ENCODE data around the gene LAX1. TPM values are rescaled to one million over a fixed set of nuclear protein-coding genes. Genes with fewer than 3 reads are reported as not detected.
A peak's percentile ranks its signal among the peaks of the same experiment; 100 is the strongest.

LAX1 gene
- total RNA-seq, 2 donors from 2014 or later: not detected

DNA sequence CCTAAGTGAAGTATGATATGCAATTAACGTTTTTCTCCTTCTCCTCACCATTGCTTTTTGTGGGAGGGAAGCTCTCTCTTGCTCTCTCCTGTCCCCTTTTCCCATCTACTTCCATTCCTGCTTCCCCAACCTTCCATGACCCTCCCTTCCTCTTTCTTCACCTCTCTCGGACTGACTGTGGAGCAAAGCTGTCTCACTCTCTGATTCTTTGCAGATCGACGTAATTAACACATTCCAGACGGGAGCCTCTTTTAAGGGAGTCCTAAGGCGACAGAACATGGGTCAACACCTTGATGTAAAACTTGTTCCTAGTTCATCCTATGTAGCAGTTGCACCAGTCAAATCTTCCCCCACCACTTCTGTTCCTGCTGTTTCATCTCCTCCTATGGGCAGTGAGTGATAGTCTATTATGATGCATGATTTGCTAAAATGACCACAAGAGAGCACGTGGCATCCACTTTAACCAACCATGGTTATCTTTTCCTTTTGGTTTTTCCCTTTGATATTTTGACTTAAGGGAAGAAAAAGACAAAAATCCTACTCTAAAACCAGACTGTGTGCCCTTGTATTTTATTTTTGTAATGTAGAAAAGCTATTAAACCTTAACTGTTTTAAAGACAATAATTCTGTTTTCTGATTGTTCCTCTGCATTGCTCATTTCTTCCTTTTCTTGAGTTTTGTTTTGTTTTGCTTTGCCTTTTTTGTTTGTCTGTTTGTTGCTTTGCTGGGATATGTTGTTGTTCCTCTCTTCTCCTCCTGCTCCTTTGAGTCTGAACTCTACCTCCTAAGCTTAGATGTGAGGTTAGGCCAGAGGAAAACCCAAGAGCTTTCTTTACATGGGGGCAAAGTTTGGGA is 31.7 kb upstream of the LAX1 start:
- TF ChIP-seq, protein P1, sequence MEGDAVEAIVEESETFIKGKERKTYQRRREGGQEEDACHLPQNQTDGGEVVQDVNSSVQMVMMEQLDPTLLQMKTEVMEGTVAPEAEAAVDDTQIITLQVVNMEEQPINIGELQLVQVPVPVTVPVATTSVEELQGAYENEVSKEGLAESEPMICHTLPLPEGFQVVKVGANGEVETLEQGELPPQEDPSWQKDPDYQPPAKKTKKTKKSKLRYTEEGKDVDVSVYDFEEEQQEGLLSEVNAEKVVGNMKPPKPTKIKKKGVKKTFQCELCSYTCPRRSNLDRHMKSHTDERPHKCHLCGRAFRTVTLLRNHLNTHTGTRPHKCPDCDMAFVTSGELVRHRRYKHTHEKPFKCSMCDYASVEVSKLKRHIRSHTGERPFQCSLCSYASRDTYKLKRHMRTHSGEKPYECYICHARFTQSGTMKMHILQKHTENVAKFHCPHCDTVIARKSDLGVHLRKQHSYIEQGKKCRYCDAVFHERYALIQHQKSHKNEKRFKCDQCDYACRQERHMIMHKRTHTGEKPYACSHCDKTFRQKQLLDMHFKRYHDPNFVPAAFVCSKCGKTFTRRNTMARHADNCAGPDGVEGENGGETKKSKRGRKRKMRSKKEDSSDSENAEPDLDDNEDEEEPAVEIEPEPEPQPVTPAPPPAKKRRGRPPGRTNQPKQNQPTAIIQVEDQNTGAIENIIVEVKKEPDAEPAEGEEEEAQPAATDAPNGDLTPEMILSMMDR (IDR thresholded peaks at IDR 0.05): no peak
- Histone ChIP-seq H3K4me3 (no peak overlapping the region), H3K36me3 (peaks cover 66% of the 10 kb centered on the region), H3K9me3 (no peaks in the 10 kb centered on the region), H3K27ac (no peak overlapping the region), H3K27me3 (no peaks in the 10 kb centered on the region), H3K4me1 (no peaks in the 10 kb centered on the region)
- no peak for DNase-seq (ENCODE audit: low spot score)

- no peaks in the 10 kb centered on the region for H3K27me3 ChIP-seq
- DNase-seq (ENCODE audit: low spot score): no peak
- H3K36me3 ChIP-seq: peaks cover 22% of the 10 kb centered on the region
- no peaks in the 10 kb centered on the region for H3K9me3 ChIP-seq
- H3K4me3 ChIP-seq: no peak overlapping the region
- H3K4me1 ChIP-seq: peaks cover 0 to 22% of the 10 kb centered on the region in 2 donors
- TF ChIP-seq, protein P1 (IDR thresholded peaks at IDR 0.05): no peak
- no peak overlapping the region for H3K27ac ChIP-seq
These were observed 22.5 kb upstream of the LAX1 start for GRCh38 chr1:203742436-203742835.

- H3K9me3 ChIP-seq: no peaks in the 10 kb centered on the region
- peaks cover 0 to 22% of the 10 kb centered on the region in 2 donors for H3K4me1 ChIP-seq
- H3K36me3 ChIP-seq: peaks cover 21% of the 10 kb centered on the region
- DNase-seq (ENCODE audit: low spot score): no peak
- peak overlapping the region in 1 of 2 donors; percentile 34 for H3K27ac ChIP-seq
- H3K27me3 ChIP-seq: no peaks in the 10 kb centered on the region
- TF ChIP-seq, protein P1 (IDR thresholded peaks at IDR 0.05): no peak
- H3K4me3 ChIP-seq: no peak overlapping the region
These were observed 21.9 kb upstream of the LAX1 start for GRCh38 chr1:203743091-203743571.

GRCh38 chr1:203744075-203744972 is 20.7 kb upstream of the LAX1 start:
- Histone ChIP-seq H3K36me3 (peaks cover 16% of the 10 kb centered on the region), H3K4me1 (peaks cover 0 to 22% of the 10 kb centered on the region in 2 donors), H3K27me3 (no peaks in the 10 kb centered on the region), H3K4me3 (no peak overlapping the region), H3K27ac (peak overlapping the region; percentile 26 to 34), H3K9me3 (no peaks in the 10 kb centered on the region)
- DNase-seq (ENCODE audit: low spot score): peak; percentile 76
- TF ChIP-seq, protein P1 (IDR thresholded peaks at IDR 0.05): no peak

DNA sequence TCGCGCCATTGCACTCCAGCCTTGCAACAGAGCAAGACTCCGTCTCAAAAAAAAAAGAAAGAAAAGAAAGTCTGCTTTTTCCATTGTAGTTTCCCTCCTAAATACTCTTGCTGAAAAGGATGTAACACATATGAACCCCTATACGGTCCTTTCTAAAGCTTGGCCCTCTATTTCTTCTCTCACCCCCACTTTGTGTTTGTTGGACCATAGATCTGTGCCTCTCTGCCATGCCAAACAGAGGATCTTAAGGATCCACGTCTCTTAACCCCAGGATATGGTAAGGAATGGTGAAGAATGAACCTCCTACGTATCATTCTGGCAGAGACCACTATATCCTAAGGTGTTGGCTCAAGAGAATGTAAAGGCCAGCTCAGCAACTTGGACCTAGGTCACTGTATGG is 18.7 kb upstream of the LAX1 start:
- H3K4me1 ChIP-seq: peaks cover 0 to 22% of the 10 kb centered on the region in 2 donors
- no peaks in the 10 kb centered on the region for H3K9me3 ChIP-seq
- H3K4me3 ChIP-seq: no peak overlapping the region
- H3K36me3 ChIP-seq: no peaks in the 10 kb centered on the region
- TF ChIP-seq, protein P1 (IDR thresholded peaks at IDR 0.05): no peak
- no peak overlapping the region for H3K27ac ChIP-seq
- no peak for DNase-seq (ENCODE audit: low spot score)
- no peaks in the 10 kb centered on the region for H3K27me3 ChIP-seq

All from right atrium auricular region (tissue), 2 donors.